ENCODE results near the gene UBE2A. TPM values are rescaled to one million over a fixed set of nuclear protein-coding genes. Genes with fewer than 3 reads are reported as not detected.

Gene UBE2A
- total RNA-seq, 1 donor: 36.6 TPM

Other genes starting within 250 kb of the UBE2A start
- gene SLC25A43, start 175.2 kb upstream of the UBE2A start, total RNA-seq: 23.5 and 24.8 TPM in 2 replicates
- gene SLC25A5, start 106.1 kb upstream of the UBE2A start, total RNA-seq: 165 and 174 TPM in 2 replicates
- gene STEEP1, start 9.2 kb upstream of the UBE2A start, total RNA-seq: 23.9 and 29.0 TPM in 2 replicates
- 4.7 and 5.1 TPM in 2 replicates for gene NKRF, start 31.9 kb downstream of the UBE2A start, total RNA-seq
- gene SEPTIN6, start 118.6 kb downstream of the UBE2A start, total RNA-seq: 9.0 and 9.1 TPM in 2 replicates
- under 0.01 and 0.72 TPM in 2 replicates for gene SOWAHD, start 184.0 kb downstream of the UBE2A start, total RNA-seq
- 1,554 and 1,740 TPM in 2 replicates for gene RPL39, start 217.1 kb downstream of the UBE2A start, total RNA-seq